SKM-1 (cell line): Measurements from ENCODE around the gene RBMS1.
"Not testable (repeated sequence)": the region's sequence is repeated elsewhere in the genome, so short reads cannot be mapped to it uniquely, and the experiment has no call there.

Source experiments
- DNase-seq: peaks from one replicate; lab custom pipeline; 2025; ENCODE audit not compliant: unreplicated experiment; lab: John Stamatoyannopoulos, UW

RBMS1 gene

GRCh38 chr2:160387558-160388262, 105.9 kb downstream of the RBMS1 start:
- no peak for DNase-seq

GRCh38 chr2:160384791-160385190, 108.8 kb downstream of the RBMS1 start:
- DNase-seq = no peak

GRCh38 chr2:160381425-160381951, 112.1 kb downstream of the RBMS1 start:
- DNase-seq = peak; percentile 59

- DNase-seq = no peak
Observed at GRCh38 chr2:160380611-160381010, 113.0 kb downstream of the RBMS1 start.

DNA sequence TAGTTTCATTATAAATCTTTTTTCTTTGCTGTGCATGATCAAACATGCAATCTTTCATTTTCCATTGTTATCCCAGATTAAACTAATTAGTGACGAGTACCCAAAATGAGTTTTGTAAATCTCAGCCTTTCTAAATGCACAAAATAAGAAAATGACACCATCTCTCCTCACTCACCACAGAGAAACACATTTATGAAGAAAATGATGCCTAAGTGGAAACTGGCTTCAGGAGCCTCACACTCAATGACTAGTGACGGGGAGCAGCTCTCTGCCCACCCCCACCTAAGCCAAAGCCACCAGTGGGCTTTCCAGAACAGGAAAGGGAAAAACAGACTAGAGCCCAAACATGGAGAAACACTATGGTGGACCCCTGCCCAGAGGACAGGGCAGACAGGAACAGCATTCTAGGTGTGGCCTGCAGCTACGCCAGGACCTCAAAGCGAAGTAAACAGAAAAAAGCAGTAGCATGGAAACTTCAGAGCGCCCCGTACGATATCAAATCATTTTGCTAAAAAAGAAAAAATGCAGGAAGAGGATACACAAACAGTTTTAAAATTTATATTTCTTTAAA, 113.5 kb downstream of the RBMS1 start:
- no peak for DNase-seq

DNA sequence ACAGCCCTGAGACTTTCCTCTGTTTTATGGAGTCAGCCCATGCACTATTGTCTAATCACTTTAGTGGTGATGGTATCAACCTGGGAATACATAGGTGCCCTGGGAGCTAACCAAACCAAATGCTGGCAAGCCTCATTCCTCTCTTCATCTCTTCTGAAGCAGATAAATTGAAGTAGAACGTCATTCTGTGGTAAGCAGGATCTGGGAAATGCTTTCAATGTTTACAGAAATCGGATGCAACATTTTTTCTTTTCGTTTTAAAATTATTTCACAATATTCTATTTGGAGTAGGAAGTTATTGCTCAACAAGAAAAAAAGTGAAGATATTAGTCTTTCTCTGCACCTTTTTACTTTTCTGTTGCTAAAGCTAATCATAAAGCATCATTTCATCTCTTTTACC, 114.2 kb downstream of the RBMS1 start:
- no peak for DNase-seq

DNA sequence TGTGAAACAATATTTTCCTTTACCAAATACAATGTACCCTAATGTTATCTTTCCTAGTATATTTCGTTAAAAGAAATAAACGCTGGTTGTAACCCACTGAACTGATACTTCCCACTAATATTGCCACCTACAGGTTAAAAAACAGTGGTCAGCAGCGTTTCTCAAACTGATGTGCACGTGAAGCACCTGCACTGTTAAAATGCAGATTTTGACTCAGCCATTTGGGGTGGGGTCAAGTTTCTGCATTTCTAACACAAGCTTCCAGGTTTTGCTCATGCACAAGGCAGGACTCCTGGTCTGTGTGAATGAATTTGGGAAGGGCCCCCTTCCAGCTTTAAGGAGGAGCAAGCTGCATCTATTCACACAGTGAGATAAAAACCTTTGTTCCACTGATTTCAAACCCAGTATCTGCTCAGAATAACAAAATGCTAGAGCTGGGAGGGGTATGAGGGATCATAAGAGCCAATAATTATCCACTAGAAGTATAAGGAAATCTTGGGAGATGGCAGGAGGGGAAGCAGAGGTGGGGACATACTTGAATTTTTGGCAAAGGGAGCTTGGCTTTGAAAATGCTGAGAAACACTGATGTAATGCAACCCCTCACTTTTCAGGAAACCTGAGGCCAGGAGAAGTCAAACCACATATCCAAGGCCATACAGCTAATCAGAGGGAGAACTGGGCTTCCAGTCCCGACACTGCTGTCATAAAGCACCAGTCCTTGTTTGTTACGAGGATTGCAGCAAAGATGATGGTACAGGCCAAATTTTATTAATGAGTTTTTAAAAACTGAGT, 116.2 kb downstream of the RBMS1 start:
- DNase-seq = no peak

DNA sequence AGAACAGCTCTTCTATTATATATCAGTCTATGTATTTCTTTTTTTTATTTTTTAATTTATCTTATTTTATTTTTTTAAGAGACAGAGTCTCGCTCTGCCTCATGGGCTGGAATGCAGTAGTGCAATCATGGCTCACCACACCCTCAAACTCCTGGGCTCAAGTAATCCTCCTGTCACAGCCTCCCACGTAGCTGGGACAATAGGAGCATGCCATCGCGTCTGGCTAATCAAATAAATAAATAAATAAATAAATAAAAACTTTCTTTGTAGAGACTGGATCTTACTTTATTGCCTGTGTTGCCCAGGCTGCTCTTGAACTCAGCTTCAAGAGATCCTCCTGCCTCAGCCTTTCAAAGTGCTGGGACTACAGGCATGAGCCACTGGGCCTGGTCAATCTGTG, 117.0 kb downstream of the RBMS1 start:
- DNase-seq = no peak

- DNase-seq = peak; percentile 19
Observed at GRCh38 chr2:160375802-160376469, 117.7 kb downstream of the RBMS1 start.

DNA sequence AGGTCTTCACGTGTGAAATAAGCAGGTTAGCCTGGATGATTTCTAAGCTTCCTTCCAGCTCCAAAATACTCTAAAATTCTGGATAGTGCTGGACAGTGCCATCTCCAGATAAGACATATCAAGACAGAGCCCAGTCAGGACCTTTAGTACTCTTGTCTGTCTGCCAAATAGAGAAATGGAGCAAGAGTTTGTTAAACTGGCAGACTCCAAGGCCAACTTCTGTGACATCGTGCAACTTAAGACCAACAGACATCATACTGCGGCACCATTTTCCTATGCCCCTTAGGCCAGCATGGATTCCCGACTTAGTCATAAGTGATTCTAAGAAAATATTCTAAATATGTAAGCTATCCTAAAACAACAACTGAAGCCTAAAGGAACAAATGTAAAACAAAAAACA, 118.6 kb downstream of the RBMS1 start:
- DNase-seq = no peak

GRCh38 chr2:160373666-160374065, 119.9 kb downstream of the RBMS1 start:
- no peak for DNase-seq

GRCh38 chr2:160373263-160373662, 120.3 kb downstream of the RBMS1 start:
- no peak for DNase-seq

DNA sequence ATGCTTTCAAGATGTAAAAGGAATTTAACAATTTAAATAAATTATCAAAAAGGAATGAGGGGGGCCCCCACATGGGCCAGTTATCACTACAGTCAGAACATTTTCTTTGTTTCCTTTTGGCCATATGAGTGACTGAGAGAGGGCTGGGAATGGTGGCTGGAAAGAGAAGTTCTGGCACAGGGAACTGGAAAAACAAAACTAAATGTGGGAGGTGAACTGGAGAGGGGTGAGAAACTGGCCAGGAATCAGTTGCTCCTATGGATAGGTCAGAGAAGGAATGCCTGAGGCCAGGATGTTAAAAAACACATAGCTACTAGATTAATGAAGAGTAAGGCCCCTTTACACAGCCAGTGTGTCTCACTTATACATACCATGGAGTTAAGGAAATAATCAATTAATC, 121.0 kb downstream of the RBMS1 start:
- DNase-seq = no peak

GRCh38 chr2:160372010-160372356, 121.6 kb downstream of the RBMS1 start:
- DNase-seq = no peak

GRCh38 chr2:160371251-160372009, 122.2 kb downstream of the RBMS1 start:
- DNase-seq = no peak

- no peak for DNase-seq
Observed at GRCh38 chr2:160368988-160369930, 124.3 kb downstream of the RBMS1 start.

- peak; percentile 69 for DNase-seq
Observed at GRCh38 chr2:160367887-160368286, 125.7 kb downstream of the RBMS1 start.

DNA sequence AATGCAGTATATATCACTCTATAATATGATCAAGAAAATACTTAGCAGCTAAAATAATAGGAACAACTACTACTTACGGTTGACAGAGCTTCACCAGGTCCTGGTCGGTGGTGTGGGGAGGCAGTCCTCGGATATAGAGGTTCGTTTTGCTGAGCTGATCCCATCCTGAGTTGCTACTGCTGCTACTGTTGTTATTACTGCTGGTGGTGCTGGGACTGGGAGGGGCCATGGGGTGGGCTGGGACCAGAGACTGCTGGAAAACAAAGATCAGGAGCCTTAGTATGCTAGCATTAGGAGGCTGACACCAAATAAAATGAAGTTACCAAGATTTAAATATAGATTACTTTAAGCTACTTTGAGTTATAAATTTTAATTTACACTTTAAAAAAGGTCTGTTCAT, 126.5 kb downstream of the RBMS1 start:
- not testable (repeated sequence) for DNase-seq

DNA sequence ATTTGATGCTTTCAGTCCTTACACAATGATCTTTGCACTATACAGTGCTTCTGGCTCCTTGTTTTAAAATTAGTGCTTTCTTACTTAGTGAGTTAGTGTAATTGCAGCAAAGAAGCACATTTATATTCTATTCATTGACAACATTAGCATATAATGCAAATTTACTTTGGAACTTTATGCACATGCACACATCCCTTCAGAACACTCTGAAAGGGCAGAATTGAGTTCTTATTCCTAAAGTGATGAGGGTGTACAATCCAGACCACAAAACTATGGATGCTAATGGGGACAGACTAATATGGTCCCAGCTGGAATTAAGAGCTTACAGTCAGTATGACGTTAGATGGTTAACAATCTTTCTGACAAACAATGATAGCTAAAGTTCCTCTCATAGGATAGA, 127.1 kb downstream of the RBMS1 start:
- DNase-seq = no peak
